ENCODE data around the gene CARD19.
"Not testable (repeated sequence)": the region's sequence is repeated elsewhere in the genome, so short reads cannot be mapped to it uniquely, and the experiment has no call there.

The CARD19 gene

DNA sequence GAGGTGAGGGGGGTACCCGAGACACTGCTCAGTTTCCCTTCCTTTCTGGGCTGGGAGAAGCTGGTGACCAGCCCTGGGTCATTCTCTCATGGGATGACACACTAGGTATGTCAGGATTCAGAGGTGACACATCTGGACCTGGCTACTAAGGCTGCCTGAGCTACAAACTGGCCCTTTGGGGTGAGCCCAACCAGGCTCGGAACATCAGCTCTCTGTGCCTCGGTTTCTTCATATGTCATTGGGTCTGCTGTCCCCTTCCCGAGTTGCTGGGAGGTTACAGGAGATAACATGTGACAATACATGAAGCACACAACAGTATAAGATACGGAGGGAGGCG is 11.8 kb downstream of the CARD19 start:
- DNase-seq, result no peak

DNA sequence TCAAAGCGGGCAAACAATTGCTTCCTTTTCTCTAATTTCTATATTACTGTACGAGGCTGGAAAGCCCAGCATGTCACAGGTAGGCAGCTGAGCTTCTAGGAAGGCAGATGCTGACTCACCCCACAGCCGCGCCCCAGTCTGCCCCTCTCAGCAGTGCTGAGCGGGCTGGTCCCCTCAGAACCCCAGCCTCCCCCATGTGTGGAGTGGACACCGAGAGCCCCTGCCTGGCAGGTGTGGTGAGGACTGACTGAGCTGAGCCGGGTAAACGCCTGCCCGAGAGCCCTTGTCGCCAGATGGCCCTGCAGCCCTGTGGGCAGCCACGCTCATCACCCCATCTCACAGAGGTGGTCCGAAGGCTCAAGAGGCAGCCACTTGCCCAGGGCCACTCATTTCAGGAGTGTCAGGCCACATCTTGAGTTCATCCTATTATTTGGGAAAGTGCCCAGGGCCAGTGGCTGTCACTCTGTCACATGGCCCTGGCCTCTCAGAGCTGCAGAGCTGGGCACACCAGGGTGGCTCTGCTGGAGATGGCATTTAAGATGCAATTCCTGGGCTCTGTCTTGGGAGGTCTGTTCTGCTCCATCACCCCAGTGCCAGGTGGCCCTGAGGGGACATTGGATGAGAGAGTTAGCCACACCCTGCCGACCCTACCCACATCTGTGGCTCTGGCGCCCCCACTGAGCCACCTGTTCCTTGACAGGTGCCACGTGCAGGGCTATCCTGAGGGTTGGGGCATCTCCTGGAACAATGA is 12.4 kb downstream of the CARD19 start:
- DNase-seq, result no peak

DNA sequence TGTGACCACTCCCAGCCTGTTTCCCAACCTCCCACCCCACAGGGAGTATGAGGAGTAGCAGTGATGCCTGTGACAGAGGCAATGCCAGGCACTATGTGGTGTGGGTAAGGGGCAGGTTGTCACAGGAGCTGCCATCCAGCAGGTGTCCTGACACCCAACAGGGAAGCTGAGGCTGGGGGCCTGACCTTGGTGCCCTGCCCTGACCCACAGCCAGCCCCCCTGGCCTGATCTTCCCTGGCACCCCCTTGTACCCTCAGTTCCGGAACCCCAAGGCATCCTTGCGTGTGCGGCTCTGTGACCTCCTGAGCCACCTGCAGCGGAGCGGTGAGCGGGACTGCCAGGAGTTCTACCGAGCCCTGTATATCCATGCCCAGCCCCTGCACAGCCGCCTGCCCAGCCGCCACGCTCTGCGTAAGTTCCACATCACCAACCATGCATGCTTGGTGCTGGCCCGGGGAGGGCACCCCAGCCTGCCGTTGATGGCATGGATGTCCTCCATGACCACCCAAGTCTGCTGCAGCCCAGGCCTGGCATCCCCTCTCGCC is 14.4 kb downstream of the CARD19 start:
- no peak for DNase-seq

DNA sequence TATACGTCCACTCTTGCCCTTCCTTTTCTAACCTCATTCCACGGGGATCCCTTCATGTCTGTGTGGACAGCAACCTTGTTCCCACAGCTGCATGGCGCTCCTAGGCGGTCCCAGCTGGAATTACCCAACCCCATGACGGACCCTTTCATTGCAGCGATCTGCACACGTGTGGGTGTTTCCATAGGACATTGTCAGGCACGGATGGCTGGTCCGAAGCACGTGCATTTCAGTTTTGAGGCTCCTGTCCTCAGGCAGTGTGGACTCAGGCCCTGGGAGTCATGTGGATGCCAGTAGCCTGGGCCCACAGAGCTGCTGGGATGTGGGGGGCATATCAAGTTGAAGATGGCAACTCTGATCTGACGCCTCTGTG is 15.0 kb downstream of the CARD19 start:
- no peak for DNase-seq

DNA sequence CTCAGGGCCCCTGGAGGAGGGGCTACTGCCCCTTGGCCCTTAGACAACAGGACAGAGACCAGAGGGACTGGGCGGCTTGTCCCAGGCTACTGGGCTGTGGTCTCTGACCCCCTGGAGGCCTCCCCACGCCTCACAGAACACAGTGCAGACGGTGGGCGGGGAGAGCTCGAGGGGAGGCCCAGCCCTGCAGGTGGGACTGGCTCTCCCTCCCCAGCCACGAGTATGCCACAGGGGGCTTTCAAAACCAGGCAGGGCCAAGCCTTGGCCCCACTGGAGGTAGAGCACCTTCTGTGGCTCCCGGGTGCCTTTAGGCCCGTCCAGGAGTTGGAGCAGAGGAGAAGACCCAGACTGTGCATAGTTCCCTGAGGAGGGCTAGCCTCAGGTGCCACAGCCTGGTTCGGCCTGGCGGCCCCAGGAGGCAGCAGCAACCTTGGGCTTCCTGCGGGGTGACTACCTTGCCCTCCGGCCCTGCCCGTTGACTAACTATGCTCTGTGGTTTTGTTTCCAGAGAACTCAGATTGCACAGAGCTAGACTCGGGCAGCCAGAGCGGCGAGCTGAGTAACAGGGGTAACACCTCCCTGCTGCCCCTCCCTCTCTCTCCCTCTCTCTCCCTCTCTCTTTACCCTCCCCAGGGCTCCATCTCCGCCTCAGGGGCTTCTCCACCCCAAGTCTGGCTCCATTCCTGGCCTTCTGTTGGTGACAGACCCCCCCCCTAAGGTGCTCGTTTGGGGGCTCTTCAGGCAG is 15.5 kb downstream of the CARD19 start:
- no peak for DNase-seq

DNA sequence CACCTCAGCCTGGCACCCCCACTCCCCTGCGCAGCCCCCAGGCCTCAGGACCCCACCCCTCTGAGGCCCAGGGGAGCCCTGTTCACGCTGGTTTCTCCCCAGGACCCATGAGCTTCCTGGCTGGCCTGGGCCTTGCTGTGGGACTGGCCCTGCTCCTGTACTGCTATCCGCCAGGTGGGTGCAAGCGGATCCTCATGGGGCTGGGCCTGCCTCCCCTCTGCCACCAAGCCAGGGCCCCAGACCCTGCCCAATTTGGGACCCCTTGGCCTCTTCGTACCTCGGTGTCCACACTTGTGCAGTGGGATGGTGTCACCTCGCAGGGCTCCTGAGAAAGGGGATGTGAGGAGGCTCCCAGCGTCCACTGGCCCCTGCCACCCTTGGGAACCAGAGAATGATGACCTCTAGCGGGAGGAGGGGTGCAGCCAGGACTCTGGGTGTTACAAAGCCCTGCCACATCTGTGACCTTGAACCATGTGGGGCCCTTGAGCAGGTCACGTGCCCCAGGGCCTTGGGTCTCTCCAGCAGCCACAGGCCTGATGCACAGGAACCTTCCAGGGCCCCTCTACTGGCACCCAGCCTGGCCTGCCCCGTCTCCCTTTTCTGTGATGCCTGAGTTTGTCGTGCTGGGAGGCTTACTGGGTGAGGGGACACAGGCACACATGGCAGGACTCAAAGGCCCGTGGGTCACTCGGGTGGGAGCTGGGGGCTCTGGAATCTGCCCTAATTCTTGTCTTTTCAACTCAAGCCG is 16.3 kb downstream of the CARD19 start:
- DNase-seq, result no peak

DNA sequence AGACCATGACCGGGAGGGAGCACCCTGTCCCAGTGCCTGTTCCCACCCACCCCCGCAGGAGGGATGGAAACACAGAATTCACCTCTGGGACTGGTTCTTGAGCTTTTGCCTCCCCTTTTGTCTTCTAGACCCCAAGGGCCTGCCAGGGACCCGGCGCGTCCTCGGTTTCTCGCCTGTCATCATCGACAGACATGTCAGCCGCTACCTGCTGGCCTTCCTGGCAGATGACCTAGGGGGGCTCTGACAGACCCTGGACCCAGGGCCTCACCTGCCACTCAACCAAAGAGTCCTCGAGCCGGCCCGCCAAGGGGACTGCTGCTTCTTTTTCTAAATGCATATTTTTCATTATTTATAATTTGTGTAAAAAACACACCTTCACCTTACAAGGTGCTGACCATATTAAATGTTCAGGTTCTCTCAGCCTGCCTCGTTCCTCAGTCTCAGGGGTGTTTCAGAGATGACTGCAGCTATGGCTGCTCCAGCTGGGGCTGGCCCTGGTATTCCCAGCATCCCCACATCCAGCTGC is 16.9 kb downstream of the CARD19 start:
- no peak for DNase-seq

DNA sequence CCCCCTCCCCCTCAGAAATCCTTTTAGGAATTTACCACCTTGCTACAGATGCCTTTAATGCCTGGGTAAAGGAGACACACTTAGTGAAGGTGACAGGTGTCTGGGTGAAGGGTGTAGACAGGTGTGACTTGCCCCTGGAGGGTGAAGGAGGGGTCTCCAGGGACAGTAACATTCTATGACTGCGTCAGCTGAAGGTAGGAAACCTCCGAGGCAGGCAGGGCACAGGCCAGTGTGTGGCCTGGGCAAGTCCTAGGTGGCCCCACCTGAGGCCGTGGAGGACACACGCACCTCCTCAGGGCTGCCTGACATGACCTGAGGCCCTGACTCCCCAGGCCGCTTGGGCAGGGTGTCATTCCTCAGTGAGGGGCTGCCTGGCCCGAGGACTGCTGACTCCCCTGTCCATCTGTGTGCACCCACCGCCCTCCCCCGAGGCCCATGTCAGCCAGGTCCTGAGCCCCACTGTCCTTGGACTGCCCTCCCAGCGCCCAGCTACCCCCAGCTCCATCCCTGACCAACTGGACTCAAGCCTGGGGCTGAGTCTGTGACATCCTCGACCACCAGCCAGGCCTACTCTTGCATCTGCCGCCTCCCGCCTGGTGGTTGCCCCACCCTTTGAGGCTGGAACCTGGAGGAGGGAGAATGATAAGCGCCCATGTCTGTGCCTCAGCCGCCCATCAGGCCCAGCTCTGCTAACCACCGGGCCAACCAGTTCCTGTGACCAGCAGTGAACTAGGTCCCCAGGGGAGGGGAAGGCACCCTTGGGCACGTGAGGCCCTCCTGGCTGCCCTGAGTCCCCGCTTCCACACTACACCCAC is 18.4 kb downstream of the CARD19 start:
- DNase-seq, result no peak

DNA sequence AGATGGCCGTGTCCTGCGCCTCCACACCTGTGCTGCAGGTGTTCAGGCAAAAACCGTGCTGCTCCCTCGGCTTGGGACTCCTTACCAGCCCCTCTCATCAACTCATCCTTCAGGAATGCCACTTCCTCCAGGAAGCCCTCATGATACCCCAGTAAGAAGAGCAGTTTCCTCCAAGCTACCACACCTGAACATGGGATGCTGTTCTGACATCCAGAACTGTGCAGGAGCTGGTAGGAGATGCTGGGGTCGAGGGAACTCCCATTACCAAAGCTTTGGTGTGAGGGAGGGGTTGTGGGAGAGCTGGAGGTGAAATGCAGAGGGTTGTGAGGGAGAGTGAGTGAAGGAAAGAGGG is 18.9 kb downstream of the CARD19 start:
- no peak for DNase-seq

DNA sequence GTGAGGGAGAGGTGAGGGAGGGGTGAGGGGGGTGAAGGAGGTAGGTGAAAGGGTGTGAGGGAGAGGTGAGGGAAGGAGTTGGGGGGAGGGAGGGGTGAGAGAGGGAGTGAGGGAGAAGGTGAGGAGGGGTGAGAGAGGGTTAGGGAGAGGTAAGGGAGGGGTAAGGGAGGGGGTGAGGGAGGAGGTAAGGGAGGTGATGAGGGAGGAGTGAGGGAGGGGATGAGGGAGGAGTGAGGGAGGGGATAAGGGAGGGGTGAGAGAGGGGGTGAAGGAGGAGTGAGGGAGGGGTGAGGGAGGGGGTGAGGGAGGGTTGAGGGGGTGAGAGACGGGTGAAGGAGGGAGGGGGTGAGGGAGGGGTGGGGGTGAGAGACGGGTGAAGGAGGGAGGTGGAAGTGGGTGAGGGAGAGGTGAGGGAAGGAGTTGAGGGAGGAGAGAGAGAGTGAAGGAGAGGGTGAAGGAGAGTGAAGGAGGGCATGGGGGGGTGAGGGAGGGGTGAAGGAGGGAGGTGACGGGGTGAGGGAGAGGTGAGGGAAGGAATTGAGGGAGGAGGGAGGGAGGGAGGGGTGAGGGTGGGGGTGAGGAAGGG is 19.6 kb downstream of the CARD19 start:
- DNase-seq, result no peak

DNA sequence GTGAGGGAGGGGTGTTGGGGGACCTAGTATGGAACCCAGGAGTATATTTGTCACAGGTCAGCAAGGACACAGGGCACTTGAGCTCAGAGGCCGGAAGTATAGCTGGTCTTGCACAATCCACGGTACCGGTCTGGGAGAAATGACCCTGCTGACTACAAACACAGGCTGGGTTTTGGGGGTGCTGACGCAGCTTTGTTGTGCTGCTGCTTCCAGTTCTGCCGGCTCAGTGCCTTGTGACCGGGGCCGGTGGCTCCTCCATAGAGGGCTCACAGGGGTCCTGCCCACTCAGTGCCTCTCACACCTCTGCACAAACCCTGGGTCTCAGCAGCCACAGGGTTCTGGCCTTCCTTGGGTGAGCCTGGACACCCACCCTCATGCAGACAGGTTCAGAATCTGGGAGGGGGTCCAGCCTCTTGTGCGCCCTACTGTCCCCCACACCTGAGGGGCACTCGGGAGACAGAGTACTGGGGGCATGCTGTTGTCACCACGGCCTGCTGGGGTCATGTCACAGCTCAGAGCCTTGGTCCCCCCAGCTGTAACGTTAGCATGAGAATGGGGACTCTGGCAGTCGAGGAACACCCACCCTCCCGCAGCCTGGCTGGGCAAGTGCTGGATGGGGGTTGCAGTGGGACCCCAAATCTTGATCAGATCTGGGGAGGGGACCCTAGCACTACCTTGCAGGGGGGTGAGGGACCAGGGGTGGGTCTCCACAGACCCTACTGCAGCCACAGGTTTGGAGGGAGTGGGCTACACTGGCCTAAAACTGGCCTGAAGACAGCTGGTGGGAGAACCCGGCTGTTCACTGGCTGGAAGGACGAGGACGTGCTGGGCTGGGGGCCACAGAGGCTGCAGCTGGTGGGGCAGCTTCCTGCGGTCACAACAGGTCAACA is 20.3 kb downstream of the CARD19 start:
- DNase-seq, result no peak

DNA sequence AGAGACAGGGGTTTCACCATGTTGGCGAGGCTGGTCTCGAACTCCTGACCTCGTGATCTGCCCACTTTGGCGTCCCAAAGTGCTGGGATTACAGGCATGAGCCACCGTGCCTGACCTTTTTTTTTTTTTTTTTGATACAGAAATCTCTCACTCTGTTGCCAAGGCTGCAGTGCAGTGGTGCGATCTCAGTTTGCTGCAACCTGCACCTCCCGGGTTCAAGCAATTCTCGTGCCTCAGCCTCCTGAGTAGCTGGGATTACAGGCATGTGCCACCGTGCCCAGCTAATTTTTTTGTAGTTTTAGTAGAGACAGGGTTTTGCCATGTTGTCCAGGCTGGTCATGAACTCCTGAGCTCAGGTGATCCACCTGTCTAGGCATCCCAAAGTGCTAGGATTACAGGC is 21.5 kb downstream of the CARD19 start:
- not testable (repeated sequence) for DNase-seq

DNA sequence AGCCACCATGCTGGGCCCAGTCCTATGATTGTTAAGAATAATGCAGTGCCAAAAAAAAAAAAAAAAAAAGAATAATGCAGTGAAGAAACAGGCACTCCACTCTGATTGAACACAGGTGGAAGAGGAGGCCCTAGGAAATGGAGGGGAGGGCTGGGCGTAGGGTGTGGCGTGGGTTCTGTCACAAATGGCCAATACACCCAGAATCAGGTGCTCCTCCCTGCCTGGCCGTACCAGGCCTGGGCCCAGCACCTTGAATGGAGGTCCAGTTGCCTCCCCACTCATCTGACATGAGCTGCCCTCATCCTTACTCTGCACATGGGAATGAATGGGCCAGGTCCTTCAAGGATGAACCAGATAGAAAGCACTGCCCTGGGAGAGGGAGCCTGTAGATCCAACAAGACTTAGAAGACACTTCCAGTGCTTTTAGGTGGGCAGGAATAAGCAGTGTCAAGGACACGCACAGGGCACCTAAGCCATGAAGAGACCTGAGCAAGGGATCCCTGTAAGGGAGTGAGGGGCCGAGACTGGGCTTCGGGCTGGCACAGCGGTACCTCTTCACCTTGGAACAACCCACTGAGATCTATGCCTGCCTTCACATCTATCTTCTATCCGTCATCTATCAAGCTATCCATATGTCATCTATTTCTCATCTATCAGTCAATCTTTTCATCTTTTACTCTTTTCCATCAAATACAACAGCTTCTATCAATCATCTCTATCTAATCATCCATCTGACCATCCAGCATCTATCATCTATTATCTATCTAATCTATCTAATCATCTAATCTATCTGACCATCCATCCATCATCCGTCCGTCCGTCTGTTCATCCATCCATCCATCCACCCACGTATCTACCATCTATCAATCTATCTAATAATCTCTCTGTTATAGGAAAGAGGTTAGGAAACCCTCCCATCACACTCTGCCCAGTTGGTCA is 22.2 kb downstream of the CARD19 start:
- DNase-seq, result no peak

DNA sequence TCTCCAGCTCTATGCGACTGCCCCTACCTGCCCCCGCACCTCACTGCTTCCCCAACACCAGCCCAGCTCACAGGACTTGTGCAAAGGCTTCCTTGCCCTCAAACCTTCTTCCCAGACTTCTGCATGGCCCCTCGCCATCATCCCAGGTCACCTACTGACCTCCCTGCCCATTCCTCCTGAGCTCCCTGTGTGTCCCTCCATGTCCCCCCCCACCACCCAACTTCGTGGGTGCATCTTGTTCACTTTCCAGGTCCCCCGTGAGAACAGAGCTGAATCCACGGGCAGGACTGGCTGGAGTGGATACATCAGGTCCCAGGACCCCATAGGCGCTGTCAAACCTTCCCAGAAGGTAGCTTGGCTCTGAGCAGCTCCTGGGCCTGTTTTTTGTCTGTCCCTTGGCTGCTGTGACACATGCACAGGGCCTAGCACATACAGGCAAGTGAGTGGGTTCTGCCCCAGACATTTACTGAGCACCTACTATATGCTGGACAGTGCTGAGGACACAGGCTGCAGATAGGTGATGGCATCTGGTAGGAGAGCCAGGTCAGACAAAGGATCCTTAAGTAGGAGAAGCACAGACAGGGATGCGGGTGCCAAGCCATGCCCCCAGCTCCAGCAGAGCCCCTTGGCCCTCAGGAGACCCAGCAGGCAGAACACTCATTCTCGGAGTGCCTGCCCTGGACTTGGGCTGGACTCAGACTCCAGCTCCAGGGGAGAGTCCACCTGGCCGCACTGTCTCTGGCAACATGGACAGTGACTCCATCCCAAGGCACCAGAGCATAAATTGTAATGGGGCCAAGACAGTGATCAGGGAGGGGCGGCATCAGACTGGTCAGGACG is 23.1 kb downstream of the CARD19 start:
- DNase-seq, result no peak

DNA sequence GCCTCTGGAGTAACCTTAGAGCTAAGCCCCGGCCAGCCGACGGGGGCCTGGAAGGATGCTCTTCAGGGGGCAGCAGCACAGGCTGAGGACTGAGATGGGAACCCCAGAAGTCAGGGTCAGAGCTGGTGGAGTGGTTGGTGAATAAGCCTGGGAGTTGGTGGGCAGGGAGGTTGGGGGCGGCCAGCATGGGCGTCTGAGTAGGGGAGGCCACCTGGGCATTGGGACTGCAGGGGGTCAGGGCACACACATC is 23.6 kb downstream of the CARD19 start:
- no peak for DNase-seq

DNA sequence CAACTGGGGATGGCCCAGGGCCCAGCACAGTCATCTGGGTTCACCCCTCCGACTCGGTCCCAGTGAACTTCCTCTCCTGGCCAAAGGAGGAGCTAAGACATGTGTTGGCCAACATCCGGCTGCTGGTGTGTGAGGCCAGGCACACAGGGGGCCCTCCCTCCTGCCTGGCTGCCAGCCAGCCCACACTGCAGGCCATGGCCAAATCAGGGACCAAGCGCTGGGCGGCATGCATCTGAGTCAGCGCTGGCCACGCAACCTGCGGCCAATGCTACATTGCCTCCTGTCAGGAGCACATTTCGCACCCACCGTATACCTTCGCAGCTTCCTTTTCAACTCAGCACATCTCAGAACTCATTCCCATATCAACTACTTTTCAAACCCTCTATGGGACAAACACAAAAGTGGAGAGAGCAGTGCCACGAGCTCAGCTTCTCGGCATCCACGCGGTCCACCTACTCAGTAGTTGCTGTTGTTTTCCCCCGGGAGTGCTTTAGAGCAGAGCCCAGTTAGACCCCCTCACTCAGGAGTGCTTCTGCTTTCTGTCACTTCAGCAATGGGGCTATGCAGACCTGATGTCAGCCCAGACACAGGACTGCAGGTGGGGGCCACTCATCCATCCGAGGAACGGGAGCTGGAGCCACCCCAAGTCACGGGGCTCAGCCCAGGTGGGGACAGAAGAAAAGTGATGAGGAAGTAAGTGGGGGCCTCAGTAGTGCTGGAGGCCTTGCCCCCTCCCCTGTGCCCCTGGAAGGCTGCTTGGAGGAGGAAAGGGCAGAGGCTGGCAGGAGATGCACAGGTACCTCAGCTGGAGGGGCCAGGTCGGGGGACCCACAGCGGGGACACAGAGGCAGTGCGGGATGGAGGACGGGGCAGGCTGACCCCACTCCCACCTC is 24.2 kb downstream of the CARD19 start:
- no peak for DNase-seq

DNA sequence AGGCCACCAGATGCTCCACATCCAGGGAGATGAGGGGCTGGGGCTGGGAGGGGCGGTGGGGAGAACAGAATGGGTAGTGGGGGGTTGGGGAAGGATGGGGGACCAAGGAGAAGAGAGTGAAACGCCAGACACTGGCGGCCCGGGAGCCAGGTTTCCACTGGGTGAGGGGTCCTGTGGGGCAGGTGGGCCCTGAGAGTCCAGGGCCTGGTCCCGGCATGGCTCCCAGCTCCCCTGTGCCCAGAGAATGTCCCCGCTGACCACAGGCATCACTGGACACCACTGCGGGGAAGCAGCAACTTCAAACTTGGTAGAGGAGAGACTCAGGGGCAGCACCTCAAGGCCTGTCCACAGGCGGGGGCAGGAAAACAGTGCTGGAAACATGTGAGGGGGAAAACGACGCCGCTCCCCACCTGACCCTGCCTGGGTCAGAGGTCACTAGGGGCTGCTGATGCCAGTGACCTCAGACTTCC is 24.9 kb downstream of the CARD19 start:
- no peak for DNase-seq
